GM19025 (cell line): ENCODE data around the gene PRR16.
"Not testable (repeated sequence)": the region's sequence is repeated elsewhere in the genome, so short reads cannot be mapped to it uniquely, and the experiment has no call there.

Experiments used
- ATAC-seq: cut with Tn5 transposase; IDR thresholded peaks from one replicate; pipeline ENCODE4 v1.9.1; 2021; ENCODE audit warnings: mild to moderate bottlenecking, low read depth, moderate library complexity; ENCODE audit not compliant: unreplicated experiment

The PRR16 gene

GRCh38 chr5:120463991-120464626 lies at the start of gene PRR16:
Gene PRR16 (plus strand): TSS chr5:120464300.
- ATAC-seq = no peak

GRCh38 chr5:120415985-120416384 lies 48.1 kb upstream of the PRR16 start:
- no peak for ATAC-seq

- ATAC-seq = no peak
Observed at GRCh38 chr5:120419127-120419526, 45.0 kb upstream of the PRR16 start.

- not testable (repeated sequence) for ATAC-seq
Observed at GRCh38 chr5:120426633-120427275, 37.3 kb upstream of the PRR16 start.

GRCh38 chr5:120430572-120430971 lies 33.5 kb upstream of the PRR16 start:
- ATAC-seq = no peak

- no peak for ATAC-seq
Observed at GRCh38 chr5:120432861-120433260, 31.2 kb upstream of the PRR16 start.

- ATAC-seq = no peak
Observed at GRCh38 chr5:120435129-120435528, 29.0 kb upstream of the PRR16 start.

- no peak for ATAC-seq
Observed at GRCh38 chr5:120436996-120437395, 27.1 kb upstream of the PRR16 start.

DNA sequence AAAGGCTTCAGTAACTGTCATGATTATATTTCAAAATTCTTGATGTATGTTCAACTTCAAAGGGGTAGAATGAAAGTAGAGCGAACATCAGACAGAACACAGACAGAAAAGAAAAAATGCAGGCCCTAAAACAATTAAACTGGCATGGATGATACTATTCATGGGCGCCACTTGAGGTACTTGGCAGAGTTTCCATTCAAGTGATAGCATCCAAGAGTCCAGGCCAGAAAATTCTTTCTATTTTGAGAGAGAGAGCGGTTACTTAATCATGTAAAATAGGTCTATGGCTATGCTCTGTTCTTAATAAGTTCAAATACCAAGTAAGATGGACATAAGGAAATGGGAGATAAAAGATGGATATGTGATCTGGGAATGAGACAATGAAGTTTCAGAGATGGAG lies 21.4 kb upstream of the PRR16 start:
- ATAC-seq = no peak

DNA sequence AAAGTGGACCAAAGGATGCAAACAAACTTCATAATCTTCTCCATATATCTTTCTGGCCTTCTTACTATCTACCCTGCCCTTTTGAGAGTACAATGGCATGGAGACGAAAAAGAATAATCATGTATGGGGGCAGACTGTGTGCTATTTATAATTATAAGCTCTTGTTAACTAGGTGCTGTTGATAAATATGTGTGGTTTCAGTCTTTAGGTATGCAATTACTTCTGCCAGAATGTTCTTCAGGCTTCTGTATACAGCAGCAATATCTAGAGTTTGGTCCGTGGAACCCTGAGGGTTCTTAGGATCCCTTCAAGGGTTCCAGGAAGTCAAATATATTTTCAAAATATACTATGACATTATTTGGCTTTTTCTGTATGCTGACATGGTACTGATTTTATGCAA lies 20.5 kb upstream of the PRR16 start:
- ATAC-seq = no peak

- no peak for ATAC-seq
Observed at GRCh38 chr5:120446068-120446492, 18.0 kb upstream of the PRR16 start.

DNA sequence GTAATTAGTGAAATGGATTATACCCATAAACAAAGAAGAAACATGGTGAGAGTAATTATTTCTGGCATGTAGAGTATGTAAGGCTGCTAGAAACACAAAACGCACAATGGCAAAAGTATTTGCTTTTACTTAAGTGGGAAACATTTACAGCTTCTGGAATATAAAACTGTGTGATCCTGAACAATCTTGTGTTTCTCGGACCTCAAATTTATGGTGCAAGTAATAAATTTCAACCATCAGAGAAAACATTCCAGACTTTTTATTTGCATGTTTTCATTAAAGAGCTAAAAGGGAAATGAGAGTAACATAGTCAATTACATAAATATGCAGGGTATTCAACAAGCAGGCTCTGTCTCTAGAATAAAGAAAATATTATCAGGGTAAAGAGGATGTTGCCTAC lies 17.2 kb upstream of the PRR16 start:
- no peak for ATAC-seq

- no peak for ATAC-seq
Observed at GRCh38 chr5:120447706-120448239, 16.3 kb upstream of the PRR16 start.

DNA sequence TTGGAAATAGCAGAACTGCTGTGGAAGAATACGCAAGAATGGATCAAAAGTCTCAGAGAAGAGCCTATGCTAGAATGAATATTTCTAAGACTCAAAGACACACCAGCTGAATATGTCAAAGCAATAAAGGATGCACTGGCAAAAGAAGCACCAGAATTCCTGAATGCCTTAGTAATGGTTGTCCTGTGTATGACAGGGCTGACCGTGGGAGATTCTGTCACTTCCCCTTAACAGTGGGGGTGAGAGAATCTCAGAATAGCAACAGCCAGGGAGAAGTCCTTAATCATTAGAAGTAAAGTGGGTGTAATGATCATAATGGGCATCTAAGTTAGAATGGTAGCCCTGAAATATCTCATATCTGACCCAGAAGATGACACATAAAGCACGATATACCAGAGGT lies 14.6 kb upstream of the PRR16 start:
- no peak for ATAC-seq

GRCh38 chr5:120450910-120451309 lies 13.2 kb upstream of the PRR16 start:
- no peak for ATAC-seq

DNA sequence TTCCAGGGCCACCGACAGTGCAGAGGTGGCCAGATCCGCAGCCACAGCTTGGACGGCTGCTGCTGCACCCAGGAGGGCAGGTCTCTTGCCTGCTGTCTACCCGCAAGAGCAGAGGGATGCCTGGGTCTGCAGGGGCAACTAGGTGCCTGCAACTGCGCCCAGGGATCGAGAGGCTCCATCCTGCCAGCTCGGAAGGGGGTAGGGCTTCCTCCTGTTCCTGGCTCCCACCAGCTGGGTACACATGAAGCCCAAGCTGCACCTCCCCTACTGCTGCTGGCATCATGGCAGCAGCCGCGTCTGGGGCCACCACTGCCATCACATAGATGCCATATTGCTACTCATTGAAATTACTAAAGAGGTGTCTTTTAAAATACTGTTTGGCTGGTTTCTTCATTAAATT lies 12.7 kb upstream of the PRR16 start:
- ATAC-seq = no peak

DNA sequence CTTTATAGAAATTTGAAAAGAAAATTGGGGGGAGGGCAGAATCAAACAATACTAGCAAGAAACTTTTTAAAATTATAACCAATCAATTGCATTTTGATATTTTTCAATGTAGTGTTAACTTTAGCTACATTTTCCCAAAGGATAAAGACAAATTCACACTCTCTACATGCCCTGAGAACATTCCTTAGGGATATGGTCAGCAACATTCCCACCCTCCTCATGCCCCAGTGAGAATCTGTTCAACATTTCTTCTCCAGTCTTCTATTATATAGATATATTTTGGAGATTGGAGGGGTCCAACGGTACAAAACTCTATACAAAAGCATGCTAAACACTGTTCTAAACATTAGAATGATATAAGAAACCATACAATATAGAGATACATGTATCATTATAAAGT lies 11.6 kb upstream of the PRR16 start:
- no peak for ATAC-seq

- no peak for ATAC-seq
Observed at GRCh38 chr5:120454094-120454798, 9.9 kb upstream of the PRR16 start.

- no peak for ATAC-seq
Observed at GRCh38 chr5:120456006-120456405, 8.1 kb upstream of the PRR16 start.

DNA sequence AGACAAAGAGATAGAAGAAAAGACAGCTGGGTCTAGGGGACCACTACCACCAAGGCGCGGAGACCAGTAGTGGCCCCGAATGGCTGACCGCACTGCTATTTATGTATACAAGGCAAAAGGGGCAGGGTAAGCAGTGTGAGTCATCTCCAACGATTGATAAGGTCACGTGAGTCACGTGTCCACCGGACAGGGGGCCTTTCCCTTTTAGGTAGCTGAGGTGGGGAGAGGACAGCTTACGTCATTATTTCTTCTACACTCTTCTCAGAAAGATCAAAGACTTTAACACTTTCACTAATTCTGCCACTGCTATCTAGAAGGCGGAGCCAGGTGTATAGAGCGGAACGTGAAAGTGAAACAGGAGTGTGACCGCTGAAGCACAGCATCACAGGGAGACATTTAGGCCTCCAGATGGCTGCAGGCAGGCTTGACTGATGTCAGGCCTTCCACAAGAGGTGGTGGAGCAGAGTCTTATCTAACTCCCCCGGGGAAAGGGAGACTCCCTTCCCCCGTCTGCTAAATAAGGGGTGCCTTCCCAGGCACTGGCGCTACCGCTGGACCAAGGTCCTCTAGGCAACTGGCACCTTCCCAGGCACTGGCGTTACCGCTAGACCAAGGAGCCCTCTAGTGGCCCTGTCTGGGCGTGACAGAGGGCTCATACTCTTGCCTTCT lies 6.1 kb upstream of the PRR16 start:
- peak; percentile 84 for ATAC-seq

GRCh38 chr5:120458508-120458847 lies 5.6 kb upstream of the PRR16 start:
- ATAC-seq = not testable (repeated sequence)
